GM12892 (cell line): ENCODE results near the gene GRIP2.

ENCODE experiments used
- DNase-seq: peaks from one replicate; pipeline ENCODE4 v3.0.0; 2011; ENCODE audit not compliant: insufficient read length
- FAIRE-seq: peaks from 2 replicates; lab custom pipeline; 2011; peaks lifted over from hg19 to GRCh38; lab: Jason Lieb, UNC
- POLR2A ChIP-seq: IDR thresholded peaks from 2 replicates; pipeline ENCODE4 v1.6.1; 2011; ENCODE audit warnings: low read depth, low read length, control low read depth
- POLR2AphosphoS5 ChIP-seq: IDR thresholded peaks from 2 replicates; pipeline ENCODE4 v1.6.1; 2011; ENCODE audit warnings: low read depth, low read length, control low read depth
- TAF1 ChIP-seq: IDR thresholded peaks from 2 replicates; pipeline ENCODE4 v1.6.1; 2011; ENCODE audit warnings: low read depth, mild to moderate bottlenecking, control low read depth, low read length, borderline replicate concordance

The GRIP2 gene

GRCh38 chr3:14536055-14536815 is 3.9 kb downstream of the GRIP2 start:
- no peak for TF ChIP-seq POLR2AphosphoS5
- no peak for TF ChIP-seq TAF1
- TF ChIP-seq POLR2A, result no peak
- no peak for FAIRE-seq
- no peak for DNase-seq

GRCh38 chr3:14535616-14536015 is 4.5 kb downstream of the GRIP2 start:
- DNase-seq, result no peak
- no peak for FAIRE-seq
- TF ChIP-seq POLR2AphosphoS5 (no peak), TAF1 (no peak), POLR2A (no peak)

DNA sequence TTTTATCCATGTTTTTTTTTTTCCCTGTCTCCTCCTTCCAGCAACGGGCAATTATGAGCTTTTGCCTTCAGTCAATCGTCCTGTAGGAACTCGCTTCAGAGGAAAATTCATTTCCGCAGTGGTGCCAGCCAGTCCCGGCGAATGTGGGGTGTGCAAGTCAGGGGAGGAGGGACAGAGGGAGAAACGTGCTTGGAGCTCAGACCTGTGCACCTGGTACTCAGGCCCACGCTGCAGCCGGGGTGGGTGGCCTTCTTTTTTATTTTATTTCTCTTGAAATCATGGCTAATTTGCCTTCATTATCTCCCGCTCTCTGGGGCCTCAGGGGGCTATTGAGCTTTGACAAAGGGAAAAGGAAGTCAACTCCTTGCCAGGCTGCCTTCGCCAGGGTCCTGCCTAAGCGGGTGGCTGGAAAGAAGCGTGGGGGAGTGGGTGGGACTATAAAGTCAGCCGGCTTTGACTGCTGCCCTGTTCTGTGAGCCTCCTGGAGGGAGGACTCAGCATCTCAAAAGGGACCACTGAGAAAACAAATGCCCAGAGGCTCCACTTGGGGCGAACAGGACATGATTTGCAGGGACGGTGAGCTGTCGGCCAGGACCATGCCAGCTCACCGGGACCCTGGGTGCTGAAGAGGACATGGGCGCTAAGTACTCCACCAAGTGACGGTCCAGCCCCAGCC is 5.5 kb downstream of the GRIP2 start:
- FAIRE-seq (no peak), DNase-seq (no peak)
- TF ChIP-seq POLR2A, result no peak
- no peak for TF ChIP-seq POLR2AphosphoS5
- TF ChIP-seq TAF1, result no peak

DNA sequence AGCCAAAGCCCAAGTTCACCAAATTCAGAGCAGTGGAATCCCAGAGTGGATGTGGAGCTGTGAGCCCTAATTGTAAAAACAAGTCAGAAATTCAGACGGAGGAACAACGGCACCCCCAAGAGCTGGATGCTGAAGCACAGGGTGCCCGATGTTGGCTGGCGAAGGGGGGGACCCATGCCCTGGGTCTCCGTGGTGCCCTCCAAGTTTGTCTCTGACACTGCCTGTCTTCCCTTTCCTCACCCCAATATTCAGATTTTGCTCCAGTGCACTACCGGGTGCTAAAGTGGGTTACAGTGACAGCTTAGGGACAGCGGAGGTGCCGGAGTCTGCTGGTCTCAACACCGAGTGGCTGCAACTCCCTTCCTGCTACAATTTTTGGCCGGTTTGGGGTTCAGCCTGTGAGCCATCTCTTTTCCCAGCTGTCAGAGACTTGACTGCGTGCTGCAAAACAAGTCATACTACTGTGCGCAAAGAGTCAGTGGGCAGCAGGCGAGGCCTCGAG is 6.6 kb downstream of the GRIP2 start:
- no peak for TF ChIP-seq POLR2AphosphoS5
- TF ChIP-seq TAF1, result no peak
- TF ChIP-seq POLR2A, result no peak
- FAIRE-seq (no peak), DNase-seq (no peak)

DNA sequence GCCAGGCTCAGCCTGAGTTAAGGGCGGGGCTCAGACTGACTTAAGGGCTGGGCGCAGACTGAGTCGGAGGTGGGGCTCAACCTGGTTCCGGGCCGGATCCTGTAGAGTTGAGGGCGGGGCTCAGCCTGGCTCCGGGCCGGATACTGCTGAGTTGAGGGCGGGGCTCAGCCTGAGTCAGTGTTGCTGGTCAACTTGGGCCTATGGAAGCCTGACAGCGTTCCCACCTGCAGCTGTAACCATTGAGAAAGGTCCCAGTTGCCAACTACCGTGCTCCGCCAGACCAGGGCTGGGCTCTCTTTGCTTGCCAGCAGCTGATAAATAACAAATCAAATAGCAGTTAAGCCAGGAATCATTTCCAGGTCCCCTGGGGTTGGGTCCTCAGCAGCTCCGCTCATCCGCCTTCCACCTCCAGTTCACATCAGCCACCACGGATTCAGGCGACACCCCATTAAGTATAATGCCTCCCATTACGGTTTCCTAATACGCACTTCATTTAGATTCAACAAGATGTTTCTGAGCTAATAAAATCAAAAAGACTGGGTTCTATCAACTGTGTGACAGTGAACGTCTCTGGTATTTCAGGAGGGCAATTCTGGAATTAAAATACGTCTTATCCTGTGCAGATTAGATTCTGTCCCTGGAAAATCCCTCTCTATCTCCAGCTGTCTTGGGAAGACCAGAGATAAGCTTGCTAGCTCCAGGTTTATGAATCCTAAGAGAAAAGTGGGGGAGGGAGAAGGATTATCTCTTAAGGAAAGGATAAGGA is 7.3 kb downstream of the GRIP2 start:
- FAIRE-seq, result no peak
- no peak for DNase-seq
- TF ChIP-seq POLR2A (no peak), TAF1 (no peak), POLR2AphosphoS5 (no peak)

- DNase-seq (no peak), FAIRE-seq (no peak)
- TF ChIP-seq TAF1, result no peak
- TF ChIP-seq POLR2A, result no peak
- TF ChIP-seq POLR2AphosphoS5, result no peak
Observed at GRCh38 chr3:14531856-14532395, 8.2 kb downstream of the GRIP2 start.

- no peak for TF ChIP-seq TAF1
- TF ChIP-seq POLR2AphosphoS5, result no peak
- no peak for TF ChIP-seq POLR2A
- FAIRE-seq (no peak), DNase-seq (no peak)
Observed at GRCh38 chr3:14528081-14528480, 12.1 kb downstream of the GRIP2 start.

- FAIRE-seq (no peak), DNase-seq (no peak)
- no peak for TF ChIP-seq POLR2AphosphoS5
- no peak for TF ChIP-seq TAF1
- no peak for TF ChIP-seq POLR2A
Observed at GRCh38 chr3:14525685-14526631, 14.2 kb downstream of the GRIP2 start.

DNA sequence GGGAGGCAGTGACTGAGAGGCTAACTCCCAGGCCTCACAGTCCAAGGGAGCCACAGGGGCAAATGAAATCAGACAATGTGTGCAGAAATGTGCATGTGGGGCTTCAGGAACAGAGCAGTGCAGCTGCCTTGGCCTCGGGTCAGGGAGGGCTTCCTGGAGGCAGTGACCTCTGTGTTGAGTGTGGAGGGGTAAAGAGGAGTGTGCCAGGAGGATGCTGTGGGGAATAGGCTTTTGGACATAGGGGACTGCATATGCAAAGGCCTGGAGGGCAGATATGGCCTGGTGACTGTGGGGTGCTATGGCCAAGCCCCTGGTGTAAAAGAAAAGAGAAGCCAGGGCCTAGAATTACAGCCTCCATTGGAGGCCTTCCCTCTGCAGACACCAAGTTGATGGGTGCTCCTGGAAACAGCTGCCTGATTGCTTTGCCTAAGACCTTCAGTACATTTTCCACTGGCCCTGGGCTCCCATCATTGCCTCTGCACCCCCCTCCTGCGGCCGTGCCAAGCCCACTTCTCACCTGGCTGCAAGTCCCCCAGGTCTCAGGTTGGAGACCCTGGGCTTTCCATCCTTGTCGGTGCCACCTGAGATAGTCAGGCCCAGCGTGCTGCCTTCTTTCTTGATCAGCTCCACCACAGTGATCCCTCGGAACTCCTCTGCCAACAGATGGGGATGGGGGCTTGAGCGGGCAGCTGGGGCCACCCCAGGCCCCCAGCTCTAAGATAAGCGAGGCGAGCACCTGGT is 15.1 kb downstream of the GRIP2 start:
- TF ChIP-seq TAF1 (no peak), POLR2A (no peak), POLR2AphosphoS5 (no peak)
- FAIRE-seq (no peak), DNase-seq (no peak)

DNA sequence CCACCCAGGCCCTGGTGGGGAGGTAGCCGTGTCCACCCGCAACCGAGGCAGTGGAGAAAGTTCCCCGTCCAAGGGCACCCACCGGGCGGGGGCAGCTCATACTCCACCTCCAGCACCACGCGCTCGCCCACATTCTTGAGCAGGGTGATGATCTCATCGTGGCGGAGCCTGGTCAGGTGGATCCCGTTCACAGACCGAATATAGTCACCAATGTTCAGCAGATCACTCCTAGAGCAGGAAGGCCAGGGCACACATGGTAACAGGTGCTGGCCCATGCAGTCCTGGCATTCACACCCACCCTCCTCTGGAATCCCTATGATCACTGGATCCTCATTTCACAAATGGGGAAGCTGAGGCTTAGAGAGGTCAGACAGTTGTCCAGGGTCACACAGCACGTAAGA is 15.8 kb downstream of the GRIP2 start:
- no peak for FAIRE-seq
- no peak for DNase-seq
- TF ChIP-seq TAF1 (no peak), POLR2AphosphoS5 (no peak), POLR2A (no peak)
